Hepatocyte (in vitro differentiated cells): ENCODE measurements around the gene DENND4C.

Experiments used
- EZH2phosphoT487 ChIP-seq: fragments of 200-600 bp; sonication (generic); IDR thresholded peaks from one replicate; pipeline ENCODE4 v1.6.1; 2018; ENCODE audit warnings: antibody characterized with exemption, mild to moderate bottlenecking, low read depth, moderate library complexity; ENCODE audit not compliant: unreplicated experiment, severe bottlenecking
- TF ChIP-seq, protein P1 (sequence below): fragments of 200-600 bp; sonication (generic); IDR thresholded peaks from 2 replicates; pipeline ENCODE4 v1.5.1; 2016; ENCODE audit warnings: antibody characterized with exemption, mild to moderate bottlenecking; ENCODE audit not compliant: poor library complexity

DNA sequence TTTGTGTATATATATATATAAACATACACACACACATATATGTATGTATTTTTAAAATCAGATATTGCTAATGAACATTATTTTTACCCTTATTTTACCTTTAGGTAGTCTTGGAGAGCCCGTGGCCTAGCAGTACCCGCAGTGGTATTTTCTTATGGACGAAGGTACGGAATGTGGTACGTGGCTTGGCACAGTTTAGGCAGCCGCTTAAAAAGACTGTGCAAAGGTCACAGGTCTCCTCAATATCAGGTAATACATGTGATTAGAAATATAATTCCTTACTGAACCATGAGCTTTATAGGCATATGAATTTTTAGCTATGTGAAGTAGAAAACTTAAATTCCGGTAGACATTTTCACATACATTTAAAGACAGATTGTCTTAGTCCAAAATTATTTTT lies 105.7 kb downstream of the DENND4C start:
- TF ChIP-seq, protein P1, sequence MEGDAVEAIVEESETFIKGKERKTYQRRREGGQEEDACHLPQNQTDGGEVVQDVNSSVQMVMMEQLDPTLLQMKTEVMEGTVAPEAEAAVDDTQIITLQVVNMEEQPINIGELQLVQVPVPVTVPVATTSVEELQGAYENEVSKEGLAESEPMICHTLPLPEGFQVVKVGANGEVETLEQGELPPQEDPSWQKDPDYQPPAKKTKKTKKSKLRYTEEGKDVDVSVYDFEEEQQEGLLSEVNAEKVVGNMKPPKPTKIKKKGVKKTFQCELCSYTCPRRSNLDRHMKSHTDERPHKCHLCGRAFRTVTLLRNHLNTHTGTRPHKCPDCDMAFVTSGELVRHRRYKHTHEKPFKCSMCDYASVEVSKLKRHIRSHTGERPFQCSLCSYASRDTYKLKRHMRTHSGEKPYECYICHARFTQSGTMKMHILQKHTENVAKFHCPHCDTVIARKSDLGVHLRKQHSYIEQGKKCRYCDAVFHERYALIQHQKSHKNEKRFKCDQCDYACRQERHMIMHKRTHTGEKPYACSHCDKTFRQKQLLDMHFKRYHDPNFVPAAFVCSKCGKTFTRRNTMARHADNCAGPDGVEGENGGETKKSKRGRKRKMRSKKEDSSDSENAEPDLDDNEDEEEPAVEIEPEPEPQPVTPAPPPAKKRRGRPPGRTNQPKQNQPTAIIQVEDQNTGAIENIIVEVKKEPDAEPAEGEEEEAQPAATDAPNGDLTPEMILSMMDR, result no peak
- no peak for TF ChIP-seq EZH2phosphoT487
